Ovary (tissue), 3 donors: ENCODE results near the gene KIF5B.

ENCODE experiments used
- EP300 ChIP-seq: sonication (generic); formaldehyde crosslinking; IDR thresholded peaks from one replicate; pipeline ENCODE4 v1.6.1; 2017; ENCODE audit warnings: antibody characterized with exemption
- TF ChIP-seq, protein P1 (sequence below), 3 donors: fragments of 450-650 bp in 2 of 3; fragments of 200-600 bp in 1 of 3; IDR thresholded peaks; one replicate each; pipeline versions ENCODE4 v1.5.1 to v1.8.0; 2016 to 2022; ENCODE audit warnings: antibody characterized with exemption in 3 of 3, mild to moderate bottlenecking in 1 of 3
- donor health status: DM: no; HTN: no; CAD: no.

- TF ChIP-seq, protein P1, sequence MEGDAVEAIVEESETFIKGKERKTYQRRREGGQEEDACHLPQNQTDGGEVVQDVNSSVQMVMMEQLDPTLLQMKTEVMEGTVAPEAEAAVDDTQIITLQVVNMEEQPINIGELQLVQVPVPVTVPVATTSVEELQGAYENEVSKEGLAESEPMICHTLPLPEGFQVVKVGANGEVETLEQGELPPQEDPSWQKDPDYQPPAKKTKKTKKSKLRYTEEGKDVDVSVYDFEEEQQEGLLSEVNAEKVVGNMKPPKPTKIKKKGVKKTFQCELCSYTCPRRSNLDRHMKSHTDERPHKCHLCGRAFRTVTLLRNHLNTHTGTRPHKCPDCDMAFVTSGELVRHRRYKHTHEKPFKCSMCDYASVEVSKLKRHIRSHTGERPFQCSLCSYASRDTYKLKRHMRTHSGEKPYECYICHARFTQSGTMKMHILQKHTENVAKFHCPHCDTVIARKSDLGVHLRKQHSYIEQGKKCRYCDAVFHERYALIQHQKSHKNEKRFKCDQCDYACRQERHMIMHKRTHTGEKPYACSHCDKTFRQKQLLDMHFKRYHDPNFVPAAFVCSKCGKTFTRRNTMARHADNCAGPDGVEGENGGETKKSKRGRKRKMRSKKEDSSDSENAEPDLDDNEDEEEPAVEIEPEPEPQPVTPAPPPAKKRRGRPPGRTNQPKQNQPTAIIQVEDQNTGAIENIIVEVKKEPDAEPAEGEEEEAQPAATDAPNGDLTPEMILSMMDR (IDR thresholded peaks at IDR 0.05) = no peak
- TF ChIP-seq EP300 = no peak
These were observed 23.1 kb downstream of the KIF5B start for GRCh38 chr10:32033171-32033570.
